ENCODE results near the gene NMNAT1.

DNA sequence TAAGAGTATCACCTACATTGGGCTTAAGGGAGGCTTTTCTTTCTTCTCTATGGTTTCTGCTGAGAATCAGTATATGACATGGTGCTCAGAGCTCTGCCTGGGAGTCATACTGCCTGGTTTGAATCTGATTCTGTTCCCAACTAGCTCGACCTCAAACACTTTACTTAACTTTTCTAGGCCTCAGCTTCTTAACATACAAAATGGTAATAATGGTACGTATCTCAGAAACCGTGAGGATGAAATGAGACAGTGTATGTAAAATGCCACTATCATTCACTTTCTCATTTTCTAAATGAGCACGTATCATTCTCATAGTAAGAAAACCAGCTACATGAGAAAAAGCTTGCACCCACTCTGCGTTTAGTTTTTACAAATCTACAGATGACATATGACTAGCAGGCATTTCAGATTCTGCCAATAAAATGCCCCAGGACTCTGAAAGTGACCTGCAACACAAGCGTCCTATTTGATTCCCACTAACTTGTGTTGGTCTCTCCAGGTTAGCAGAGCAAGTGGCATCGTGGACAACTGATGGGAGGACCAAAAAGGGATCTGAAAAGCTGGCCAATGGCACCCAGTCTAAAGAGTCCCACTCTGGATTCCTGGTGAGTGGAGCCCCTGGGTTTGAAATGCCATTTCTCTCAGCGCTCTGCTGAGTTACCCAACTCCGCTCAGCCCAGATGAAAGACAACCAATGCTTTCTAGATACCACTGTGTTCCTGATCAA is 39.3 kb upstream of the NMNAT1 start:
- TF ChIP-seq, protein P1, sequence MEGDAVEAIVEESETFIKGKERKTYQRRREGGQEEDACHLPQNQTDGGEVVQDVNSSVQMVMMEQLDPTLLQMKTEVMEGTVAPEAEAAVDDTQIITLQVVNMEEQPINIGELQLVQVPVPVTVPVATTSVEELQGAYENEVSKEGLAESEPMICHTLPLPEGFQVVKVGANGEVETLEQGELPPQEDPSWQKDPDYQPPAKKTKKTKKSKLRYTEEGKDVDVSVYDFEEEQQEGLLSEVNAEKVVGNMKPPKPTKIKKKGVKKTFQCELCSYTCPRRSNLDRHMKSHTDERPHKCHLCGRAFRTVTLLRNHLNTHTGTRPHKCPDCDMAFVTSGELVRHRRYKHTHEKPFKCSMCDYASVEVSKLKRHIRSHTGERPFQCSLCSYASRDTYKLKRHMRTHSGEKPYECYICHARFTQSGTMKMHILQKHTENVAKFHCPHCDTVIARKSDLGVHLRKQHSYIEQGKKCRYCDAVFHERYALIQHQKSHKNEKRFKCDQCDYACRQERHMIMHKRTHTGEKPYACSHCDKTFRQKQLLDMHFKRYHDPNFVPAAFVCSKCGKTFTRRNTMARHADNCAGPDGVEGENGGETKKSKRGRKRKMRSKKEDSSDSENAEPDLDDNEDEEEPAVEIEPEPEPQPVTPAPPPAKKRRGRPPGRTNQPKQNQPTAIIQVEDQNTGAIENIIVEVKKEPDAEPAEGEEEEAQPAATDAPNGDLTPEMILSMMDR (IDR thresholded peaks at IDR 0.05): no peak
- TF ChIP-seq POLR2AphosphoS5 (IDR thresholded peaks at IDR 0.05; ENCODE audit: low read depth, low read length): no peak
- TF ChIP-seq, protein P2, sequence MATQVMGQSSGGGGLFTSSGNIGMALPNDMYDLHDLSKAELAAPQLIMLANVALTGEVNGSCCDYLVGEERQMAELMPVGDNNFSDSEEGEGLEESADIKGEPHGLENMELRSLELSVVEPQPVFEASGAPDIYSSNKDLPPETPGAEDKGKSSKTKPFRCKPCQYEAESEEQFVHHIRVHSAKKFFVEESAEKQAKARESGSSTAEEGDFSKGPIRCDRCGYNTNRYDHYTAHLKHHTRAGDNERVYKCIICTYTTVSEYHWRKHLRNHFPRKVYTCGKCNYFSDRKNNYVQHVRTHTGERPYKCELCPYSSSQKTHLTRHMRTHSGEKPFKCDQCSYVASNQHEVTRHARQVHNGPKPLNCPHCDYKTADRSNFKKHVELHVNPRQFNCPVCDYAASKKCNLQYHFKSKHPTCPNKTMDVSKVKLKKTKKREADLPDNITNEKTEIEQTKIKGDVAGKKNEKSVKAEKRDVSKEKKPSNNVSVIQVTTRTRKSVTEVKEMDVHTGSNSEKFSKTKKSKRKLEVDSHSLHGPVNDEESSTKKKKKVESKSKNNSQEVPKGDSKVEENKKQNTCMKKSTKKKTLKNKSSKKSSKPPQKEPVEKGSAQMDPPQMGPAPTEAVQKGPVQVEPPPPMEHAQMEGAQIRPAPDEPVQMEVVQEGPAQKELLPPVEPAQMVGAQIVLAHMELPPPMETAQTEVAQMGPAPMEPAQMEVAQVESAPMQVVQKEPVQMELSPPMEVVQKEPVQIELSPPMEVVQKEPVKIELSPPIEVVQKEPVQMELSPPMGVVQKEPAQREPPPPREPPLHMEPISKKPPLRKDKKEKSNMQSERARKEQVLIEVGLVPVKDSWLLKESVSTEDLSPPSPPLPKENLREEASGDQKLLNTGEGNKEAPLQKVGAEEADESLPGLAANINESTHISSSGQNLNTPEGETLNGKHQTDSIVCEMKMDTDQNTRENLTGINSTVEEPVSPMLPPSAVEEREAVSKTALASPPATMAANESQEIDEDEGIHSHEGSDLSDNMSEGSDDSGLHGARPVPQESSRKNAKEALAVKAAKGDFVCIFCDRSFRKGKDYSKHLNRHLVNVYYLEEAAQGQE (IDR thresholded peaks at IDR 0.05; ENCODE audit: insufficient read depth in 1 of 2, low read depth in 2 of 2, low read length in 1 of 2): no peak
